Smooth muscle cell (in vitro differentiated cells): ENCODE data around the gene MAN1C1. TPM values are rescaled to one million over a fixed set of nuclear protein-coding genes. Genes with fewer than 3 reads are reported as not detected.

Source experiments
- DNase-seq: peaks from one replicate; lab custom pipeline; 2025; ENCODE audit not compliant: unreplicated experiment; lab: John Stamatoyannopoulos, UW
- H2AFZ ChIP-seq: fragments of 200-600 bp; sonication (generic); 2 replicates; pipeline ENCODE4 v1.6.0; 2016; ENCODE audit warnings: antibody characterized with exemption, low read depth, mild to moderate bottlenecking
- H3F3A ChIP-seq: fragments of 200-600 bp; sonication (generic); 2 replicates; pipeline ENCODE4 v1.6.0; 2017; ENCODE audit warnings: antibody characterized with exemption, low read depth
- H3K27ac ChIP-seq: fragments of 200-600 bp; sonication (generic); 2 replicates; pipeline ENCODE4 v1.5.1; 2016; ENCODE audit warnings: low read depth, mild to moderate bottlenecking
- H3K27me3 ChIP-seq: fragments of 200-600 bp; sonication (generic); 2 replicates; pipeline ENCODE4 v1.6.1; 2016; ENCODE audit warnings: low read depth, mild to moderate bottlenecking
- H3K36me3 ChIP-seq: fragments of 200-600 bp; sonication (generic); 2 replicates; pipeline ENCODE4 v1.5.1; 2016; ENCODE audit warnings: low read depth
- H3K4me1 ChIP-seq: fragments of 200-600 bp; sonication (generic); 2 replicates; pipeline ENCODE4 v1.5.1; 2016; ENCODE audit warnings: low read depth
- H3K4me2 ChIP-seq: fragments of 200-600 bp; sonication (generic); 2 replicates; pipeline ENCODE4 v1.6.0; 2016; ENCODE audit warnings: mild to moderate bottlenecking
- H3K4me3 ChIP-seq: fragments of 200-600 bp; sonication (generic); 2 replicates; pipeline ENCODE4 v1.5.1; 2016; ENCODE audit warnings: mild to moderate bottlenecking
- H3K79me2 ChIP-seq: fragments of 200-600 bp; sonication (generic); 2 replicates; pipeline ENCODE4 v1.6.0; 2016; ENCODE audit warnings: low read depth, mild to moderate bottlenecking
- H3K9ac ChIP-seq: fragments of 200-600 bp; sonication (generic); 2 replicates; pipeline ENCODE4 v1.6.0; 2016; ENCODE audit warnings: low read depth
- H3K9me3 ChIP-seq: fragments of 200-600 bp; sonication (generic); replicated peaks from 2 replicates; pipeline ENCODE4 v1.5.1; 2016; ENCODE audit warnings: low read depth
- H4K20me1 ChIP-seq: fragments of 200-600 bp; sonication (generic); 2 replicates; pipeline ENCODE4 v1.6.0; 2016; ENCODE audit warnings: low read depth
- WGBS: methylation state at CpG from one replicate; pipeline ENCODE4 v1.1.7; 2016; ENCODE audit warnings: low lambda C conversion rate; 5-methylcytosine and 5-hydroxymethylcytosine counted together
- polyA plus RNA-seq: library from polyadenylated mRNA; unstranded; fragments of >200 nt; fragmentation: Nextera tagmentation; extraction: Ambion mirVana; gene quantifications from 2 replicates; pipeline ENCODE4 v1.2.1, GENCODE V29; 2016
- total RNA-seq: library from RNA; depleted of rRNA; stranded (reverse); fragments of >200 nt; gene quantifications from 2 replicates; pipeline ENCODE4 v1.2.3, GENCODE V29; 2014
- TF ChIP-seq, protein P1 (sequence below): fragments of 200-600 bp; sonication (generic); IDR thresholded peaks from 2 replicates; pipeline ENCODE4 v1.5.1; 2017; ENCODE audit warnings: borderline replicate concordance, mild to moderate bottlenecking, antibody characterized with exemption; ENCODE audit not compliant: insufficient read depth, poor library complexity, severe bottlenecking

The MAN1C1 gene
- total and polyA plus RNA-seq, 2 experiments from 2014 or later = 4.4 to 10.5 TPM

DNA sequence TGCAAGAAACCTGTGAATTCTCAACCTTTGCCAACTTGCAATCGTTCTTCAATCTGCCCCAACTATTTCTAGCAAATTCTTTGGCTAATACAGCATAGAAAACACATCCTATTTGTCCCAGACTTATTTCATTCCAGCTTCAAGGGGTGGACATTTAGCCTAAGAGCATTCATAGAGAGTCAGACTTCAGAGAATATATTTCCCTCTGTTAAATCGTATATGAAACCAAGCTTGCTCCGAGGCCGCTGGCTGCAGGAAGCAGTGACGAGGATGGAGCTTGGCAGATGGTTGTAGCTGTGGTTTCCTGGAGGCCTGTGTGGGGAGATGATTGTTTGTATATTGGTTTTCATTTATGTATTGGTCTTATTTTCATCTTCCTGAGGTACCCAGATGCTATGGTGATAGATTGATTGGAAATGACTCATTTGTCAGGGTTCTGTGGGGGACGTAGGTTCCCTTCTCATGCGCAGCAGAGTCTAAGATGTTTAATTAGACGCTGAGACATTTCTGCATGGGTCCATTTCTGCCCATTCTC, 26.1 kb downstream of the MAN1C1 start:
- no peak overlapping the region for H3K27ac ChIP-seq
- H3K9ac ChIP-seq = no peak overlapping the region
- no peaks in the 10 kb centered on the region for H3K27me3 ChIP-seq
- H3F3A ChIP-seq = no peaks in the 10 kb centered on the region
- no peaks in the 10 kb centered on the region for H3K79me2 ChIP-seq
- H2AFZ ChIP-seq = no peak overlapping the region
- no peak overlapping the region for H3K4me3 ChIP-seq
- H3K4me2 ChIP-seq = no peak overlapping the region
- peaks cover 18% of the 10 kb centered on the region for H3K4me1 ChIP-seq
- 81% methylated on average over 8 of the region's 8 CpGs for WGBS
- no peaks in the 10 kb centered on the region for H3K36me3 ChIP-seq
- H3K9me3 ChIP-seq = no peaks in the 10 kb centered on the region
- DNase-seq = no peak
- TF ChIP-seq, protein P1, sequence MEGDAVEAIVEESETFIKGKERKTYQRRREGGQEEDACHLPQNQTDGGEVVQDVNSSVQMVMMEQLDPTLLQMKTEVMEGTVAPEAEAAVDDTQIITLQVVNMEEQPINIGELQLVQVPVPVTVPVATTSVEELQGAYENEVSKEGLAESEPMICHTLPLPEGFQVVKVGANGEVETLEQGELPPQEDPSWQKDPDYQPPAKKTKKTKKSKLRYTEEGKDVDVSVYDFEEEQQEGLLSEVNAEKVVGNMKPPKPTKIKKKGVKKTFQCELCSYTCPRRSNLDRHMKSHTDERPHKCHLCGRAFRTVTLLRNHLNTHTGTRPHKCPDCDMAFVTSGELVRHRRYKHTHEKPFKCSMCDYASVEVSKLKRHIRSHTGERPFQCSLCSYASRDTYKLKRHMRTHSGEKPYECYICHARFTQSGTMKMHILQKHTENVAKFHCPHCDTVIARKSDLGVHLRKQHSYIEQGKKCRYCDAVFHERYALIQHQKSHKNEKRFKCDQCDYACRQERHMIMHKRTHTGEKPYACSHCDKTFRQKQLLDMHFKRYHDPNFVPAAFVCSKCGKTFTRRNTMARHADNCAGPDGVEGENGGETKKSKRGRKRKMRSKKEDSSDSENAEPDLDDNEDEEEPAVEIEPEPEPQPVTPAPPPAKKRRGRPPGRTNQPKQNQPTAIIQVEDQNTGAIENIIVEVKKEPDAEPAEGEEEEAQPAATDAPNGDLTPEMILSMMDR = no peak
- no peaks in the 10 kb centered on the region for H4K20me1 ChIP-seq

DNA sequence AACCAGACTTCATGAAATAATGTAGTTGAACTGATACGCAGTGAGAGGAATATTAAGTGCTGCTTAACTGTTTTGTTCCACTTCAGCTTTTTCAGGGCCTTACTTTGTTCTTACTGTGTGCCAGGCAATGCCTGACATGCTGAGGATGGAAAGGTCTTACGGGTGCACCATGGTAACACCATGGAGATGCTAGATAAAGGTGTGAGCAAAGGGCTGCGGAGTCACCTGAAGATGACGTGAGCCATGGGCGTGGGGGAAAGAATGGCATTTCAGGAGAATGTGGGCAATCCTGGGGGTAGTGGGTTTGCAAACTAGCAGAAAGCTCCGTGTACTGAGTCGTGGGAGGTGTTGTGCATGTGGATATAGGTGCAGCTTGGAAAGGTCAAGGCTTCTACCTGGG, 27.3 kb downstream of the MAN1C1 start:
- H3F3A ChIP-seq = no peaks in the 10 kb centered on the region
- H4K20me1 ChIP-seq = no peaks in the 10 kb centered on the region
- H3K27ac ChIP-seq = no peak overlapping the region
- WGBS = 90% methylated on average over 7 of the region's 7 CpGs
- H3K36me3 ChIP-seq = no peaks in the 10 kb centered on the region
- H3K9ac ChIP-seq = no peak overlapping the region
- peaks cover 18% of the 10 kb centered on the region for H3K4me1 ChIP-seq
- H3K4me2 ChIP-seq = no peak overlapping the region
- no peak overlapping the region for H3K4me3 ChIP-seq
- no peaks in the 10 kb centered on the region for H3K27me3 ChIP-seq
- no peaks in the 10 kb centered on the region for H3K79me2 ChIP-seq
- H2AFZ ChIP-seq = no peak overlapping the region
- DNase-seq = no peak
- TF ChIP-seq, protein P1 = no peak
- no peaks in the 10 kb centered on the region for H3K9me3 ChIP-seq

DNA sequence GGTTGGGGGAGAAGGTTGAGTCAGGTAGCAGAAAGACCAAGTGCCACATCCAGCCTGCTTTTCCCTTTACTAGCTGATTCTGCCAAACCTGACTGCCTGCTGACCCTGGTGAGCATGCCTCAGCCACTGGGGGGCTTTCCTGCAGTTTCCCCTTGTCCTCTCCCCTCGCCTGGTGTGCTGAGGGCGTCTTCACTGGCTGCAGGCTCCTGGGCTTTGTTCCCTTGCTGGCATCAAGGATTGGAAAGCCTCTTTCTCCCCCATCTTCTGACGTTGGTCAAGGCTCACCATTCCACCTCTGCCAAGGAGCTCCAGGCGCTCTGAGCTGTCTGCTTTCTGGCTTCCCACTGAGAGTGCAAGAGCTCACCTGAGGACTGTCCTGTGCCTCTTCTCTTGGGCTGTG, 28.4 kb downstream of the MAN1C1 start:
- H3K4me2 ChIP-seq = no peak overlapping the region
- no peak overlapping the region for H3K4me3 ChIP-seq
- H3K27me3 ChIP-seq = no peaks in the 10 kb centered on the region
- DNase-seq = no peak
- H3F3A ChIP-seq = no peaks in the 10 kb centered on the region
- no peaks in the 10 kb centered on the region for H3K36me3 ChIP-seq
- H4K20me1 ChIP-seq = no peaks in the 10 kb centered on the region
- TF ChIP-seq, protein P1 = no peak
- peaks cover 18% of the 10 kb centered on the region for H3K4me1 ChIP-seq
- no peak overlapping the region for H2AFZ ChIP-seq
- no peaks in the 10 kb centered on the region for H3K79me2 ChIP-seq
- no peak overlapping the region for H3K9ac ChIP-seq
- 87% methylated on average over 4 of the region's 4 CpGs for WGBS
- H3K9me3 ChIP-seq = no peaks in the 10 kb centered on the region
- no peak overlapping the region for H3K27ac ChIP-seq
